Stimulated activated CD4-positive, alpha-beta T cell treated with anti-CD3 and anti-CD28 coated beads, Interleukin-4, amount 100 ng/mL, for 1 hour (primary cell): ENCODE measurements around the gene MATN4.

ENCODE experiments used
- DNase-seq: peaks from one replicate; pipeline ENCODE4 v3.0.0-alpha.2; 2020

The MATN4 gene

GRCh38 chr20:45340236-45340847 is 32.2 kb upstream of the MATN4 start:
- no peak for DNase-seq

GRCh38 chr20:45339799-45340198 is 31.7 kb upstream of the MATN4 start:
- no peak for DNase-seq

GRCh38 chr20:45339084-45339483 is 31.0 kb upstream of the MATN4 start:
- no peak for DNase-seq

GRCh38 chr20:45338121-45339030 is 30.3 kb upstream of the MATN4 start:
- no peak for DNase-seq

GRCh38 chr20:45337367-45338120 is 29.4 kb upstream of the MATN4 start:
- DNase-seq = no peak

GRCh38 chr20:45336530-45337366 is 28.6 kb upstream of the MATN4 start:
- no peak for DNase-seq

GRCh38 chr20:45330476-45330875 is 22.4 kb upstream of the MATN4 start:
- no peak for DNase-seq

- no peak for DNase-seq
Observed at GRCh38 chr20:45329497-45330319, 21.6 kb upstream of the MATN4 start.

- no peak for DNase-seq
Observed at GRCh38 chr20:45328451-45328850, 20.4 kb upstream of the MATN4 start.

- DNase-seq = no peak
Observed at GRCh38 chr20:45325371-45325770, 17.3 kb upstream of the MATN4 start.

- no peak for DNase-seq
Observed at GRCh38 chr20:45323731-45324130, 15.6 kb upstream of the MATN4 start.

- no peak for DNase-seq
Observed at GRCh38 chr20:45322952-45323383, 14.9 kb upstream of the MATN4 start.

- no peak for DNase-seq
Observed at GRCh38 chr20:45320948-45321595, 13.0 kb upstream of the MATN4 start.

- DNase-seq = no peak
Observed at GRCh38 chr20:45318948-45319347, 10.8 kb upstream of the MATN4 start.

GRCh38 chr20:45318386-45318939 is 10.4 kb upstream of the MATN4 start:
- no peak for DNase-seq

GRCh38 chr20:45317826-45318225 is 9.7 kb upstream of the MATN4 start:
- DNase-seq = no peak

- DNase-seq = no peak
Observed at GRCh38 chr20:45316150-45317080, 8.3 kb upstream of the MATN4 start.

- DNase-seq = no peak
Observed at GRCh38 chr20:45315672-45316071, 7.6 kb upstream of the MATN4 start.

- DNase-seq = no peak
Observed at GRCh38 chr20:45313943-45314342, 5.8 kb upstream of the MATN4 start.
